ENCODE results near the gene MVB12B.
"Not testable (repeated sequence)": the region's sequence is repeated elsewhere in the genome, so short reads cannot be mapped to it uniquely, and the experiment has no call there.

The MVB12B gene

DNA sequence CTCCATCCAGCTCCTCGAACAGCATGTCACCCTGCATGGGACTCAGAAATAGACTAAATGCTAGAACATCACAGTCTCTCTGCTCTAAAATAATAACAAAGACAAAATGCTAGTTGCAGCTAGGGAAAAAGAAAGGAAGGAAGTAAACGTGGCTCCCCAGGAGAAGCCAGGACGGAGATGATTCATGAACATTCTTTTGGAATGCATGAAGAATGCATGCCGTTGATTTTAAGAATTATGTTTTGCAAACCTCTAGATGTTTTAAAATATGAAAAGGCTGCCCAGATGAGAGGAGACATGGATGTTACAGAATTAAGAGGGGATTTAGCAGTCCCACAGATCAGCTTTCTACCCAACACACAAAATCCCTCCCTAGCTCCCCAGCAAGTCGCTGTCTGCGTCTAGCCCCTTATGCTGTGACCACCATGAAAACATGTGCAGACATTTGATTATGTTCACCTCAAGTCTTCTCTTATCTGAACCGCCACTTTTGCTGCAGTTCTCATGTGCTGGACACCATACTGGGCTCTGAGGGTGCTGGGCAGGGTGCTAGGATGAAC, 147.7 kb downstream of the MVB12B start:
- DNase-seq (ENCODE audit: low read depth in 2 of 2) = no peak

DNA sequence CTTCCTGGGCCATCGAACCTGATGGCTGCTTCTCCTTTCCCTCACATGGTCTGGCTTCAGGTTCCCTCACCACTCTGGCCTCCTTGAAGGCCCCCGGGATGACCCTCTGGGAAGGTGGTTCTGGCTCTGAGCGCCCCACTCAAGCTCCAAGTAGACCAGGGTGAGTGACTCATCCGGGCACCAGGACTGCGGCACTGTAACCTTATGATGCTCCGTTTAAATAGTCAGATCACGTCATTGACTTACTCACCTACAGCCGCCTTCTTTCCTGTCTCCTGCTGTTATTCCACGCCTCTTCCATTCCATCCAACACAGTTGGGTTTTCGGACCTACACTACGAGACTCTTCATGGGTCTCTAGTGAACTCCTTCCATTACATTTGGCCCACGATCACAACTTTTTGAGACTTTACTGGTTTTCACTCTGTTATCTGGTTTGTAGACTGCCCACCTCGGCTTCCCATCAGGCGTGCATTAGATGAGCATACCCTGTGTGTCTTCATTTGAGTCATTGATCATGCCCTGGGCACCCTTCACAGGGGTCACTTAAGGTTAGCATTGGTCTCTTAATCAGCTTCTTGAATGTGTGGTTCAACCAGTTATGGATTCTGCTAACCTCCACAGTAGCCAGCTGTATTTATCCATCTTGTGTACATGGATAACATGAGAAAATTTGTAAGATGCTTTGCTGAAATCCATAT, 148.3 kb downstream of the MVB12B start:
- DNase-seq (ENCODE audit: low read depth in 2 of 2) = no peak

DNA sequence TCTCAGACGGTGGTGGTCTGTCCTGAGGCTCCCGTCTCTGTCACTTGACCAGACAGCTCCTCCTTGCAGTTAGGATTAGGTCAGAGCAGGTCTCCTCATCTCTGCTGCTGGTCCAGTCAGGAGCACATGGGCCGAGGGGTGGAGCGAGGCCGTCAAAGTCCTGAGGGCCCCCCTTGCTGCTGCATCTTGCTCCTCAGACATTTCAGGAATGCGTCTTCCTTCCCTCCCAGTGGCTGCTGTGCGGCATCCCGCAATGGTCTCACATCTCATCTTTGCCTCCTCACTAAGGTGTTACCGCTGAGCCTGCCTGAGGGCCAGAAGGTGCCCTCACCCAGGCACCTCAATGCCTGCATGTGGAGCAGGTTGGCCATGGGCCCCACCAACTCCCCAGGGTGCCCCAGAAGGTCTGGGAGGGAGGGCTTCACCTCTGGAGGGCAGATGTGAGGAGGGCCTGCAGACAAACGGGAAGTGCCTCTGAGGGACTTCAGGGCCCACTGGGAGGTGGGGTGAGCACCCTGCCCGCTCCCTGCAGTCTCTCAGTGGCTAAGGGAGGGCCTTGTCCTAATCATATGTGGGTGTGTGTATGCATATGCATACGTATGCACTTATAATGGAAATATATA, 149.4 kb downstream of the MVB12B start:
- DNase-seq (ENCODE audit: low read depth in 2 of 2) = no peak

DNA sequence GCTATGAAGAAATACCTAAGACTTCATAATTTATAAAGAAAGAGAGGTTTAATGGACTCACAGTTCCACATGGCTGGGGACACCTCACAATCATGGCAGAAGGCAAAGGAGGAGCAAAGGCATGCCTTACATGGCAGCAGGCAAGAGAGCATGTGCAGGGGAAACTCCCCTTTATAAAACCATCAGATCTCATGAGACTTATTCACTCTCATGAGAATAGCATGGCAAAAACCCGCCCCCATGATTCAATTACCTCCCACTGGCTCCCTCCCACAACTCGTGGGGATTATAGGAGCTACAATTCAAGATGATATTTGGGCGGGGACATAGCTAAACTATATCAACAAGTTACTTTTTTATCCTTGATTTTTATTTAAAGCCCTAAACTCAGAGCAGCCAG, 150.8 kb downstream of the MVB12B start:
- not testable (repeated sequence) for DNase-seq (ENCODE audit: low read depth in 2 of 2)

DNA sequence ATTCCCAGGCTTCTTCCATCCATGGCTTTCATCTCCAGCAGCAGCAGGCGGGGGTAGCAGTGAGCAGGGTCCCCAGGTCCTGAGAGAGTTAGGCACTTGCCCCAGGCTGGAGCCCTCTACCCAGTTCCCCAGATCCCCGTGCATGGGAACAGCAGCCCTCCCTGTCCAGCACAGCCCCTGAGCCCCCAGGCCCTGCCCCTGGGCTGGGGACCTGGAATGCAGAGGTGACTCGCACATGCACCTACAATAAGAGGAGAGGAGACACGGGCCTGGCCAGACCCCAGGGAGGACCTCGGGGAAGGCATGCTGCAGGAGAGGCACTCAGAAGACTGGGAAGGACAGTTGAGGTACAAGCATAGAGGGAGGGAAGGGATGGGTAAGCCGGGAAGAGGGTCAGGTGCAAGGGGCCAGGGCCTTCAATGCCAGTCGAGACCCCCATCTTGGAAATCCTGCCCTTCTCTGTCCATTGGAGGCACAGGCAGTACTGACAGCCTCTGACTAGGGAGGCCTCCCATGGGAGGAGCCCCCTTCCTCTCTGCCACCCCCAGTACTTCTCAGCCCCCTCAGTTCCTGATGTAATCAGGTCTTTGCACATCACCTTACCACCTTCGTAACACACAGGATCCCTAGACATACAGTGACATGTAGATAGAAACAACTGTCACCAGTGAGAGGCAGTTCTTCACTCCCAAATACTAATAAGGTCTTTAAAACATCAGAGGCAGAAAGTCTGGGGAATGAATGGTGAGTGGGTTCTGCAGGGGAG, 151.8 kb downstream of the MVB12B start:
- no peak for DNase-seq (ENCODE audit: low read depth in 2 of 2)

DNA sequence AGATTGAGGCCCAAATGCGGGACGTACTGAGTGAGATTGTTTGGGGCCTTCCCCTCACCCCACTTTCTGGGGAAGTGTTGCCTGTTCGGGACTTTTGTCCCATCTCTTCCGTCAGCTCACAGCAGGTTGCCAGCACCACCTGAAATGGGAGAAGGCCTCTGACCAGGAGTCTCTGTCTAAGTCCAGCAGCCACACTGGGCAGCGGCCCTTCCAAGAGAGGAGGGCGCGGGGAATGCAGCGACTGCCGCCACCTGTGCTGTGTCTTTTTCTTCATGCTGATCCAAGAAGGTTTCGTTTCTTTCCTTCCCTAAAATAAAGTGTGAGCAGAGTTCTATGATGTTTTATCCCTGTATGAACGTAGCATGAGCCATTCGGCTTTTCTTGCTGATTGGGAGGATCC, 152.9 kb downstream of the MVB12B start:
- DNase-seq (ENCODE audit: low read depth in 2 of 2) = no peak

DNA sequence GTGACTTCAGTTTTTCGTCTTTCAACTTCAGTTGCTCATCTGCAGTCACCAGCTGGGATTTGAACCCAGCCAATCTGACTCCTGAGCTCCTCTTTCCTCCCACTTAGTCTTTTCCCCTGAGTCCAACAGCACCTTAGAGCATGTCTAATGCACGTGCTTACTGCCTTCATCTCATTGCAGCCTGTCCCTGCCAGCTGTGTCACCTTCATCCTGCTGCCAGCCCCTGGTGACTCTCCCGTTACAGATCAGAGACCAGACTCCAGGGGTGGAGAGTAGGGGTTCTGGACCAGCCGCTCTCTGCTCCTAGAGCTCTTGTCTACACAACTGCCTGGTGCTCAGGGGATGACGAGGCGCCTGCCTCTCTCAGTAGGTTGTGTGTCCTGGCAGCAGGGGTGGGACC, 154.2 kb downstream of the MVB12B start:
- no peak for DNase-seq (ENCODE audit: low read depth in 2 of 2)

DNA sequence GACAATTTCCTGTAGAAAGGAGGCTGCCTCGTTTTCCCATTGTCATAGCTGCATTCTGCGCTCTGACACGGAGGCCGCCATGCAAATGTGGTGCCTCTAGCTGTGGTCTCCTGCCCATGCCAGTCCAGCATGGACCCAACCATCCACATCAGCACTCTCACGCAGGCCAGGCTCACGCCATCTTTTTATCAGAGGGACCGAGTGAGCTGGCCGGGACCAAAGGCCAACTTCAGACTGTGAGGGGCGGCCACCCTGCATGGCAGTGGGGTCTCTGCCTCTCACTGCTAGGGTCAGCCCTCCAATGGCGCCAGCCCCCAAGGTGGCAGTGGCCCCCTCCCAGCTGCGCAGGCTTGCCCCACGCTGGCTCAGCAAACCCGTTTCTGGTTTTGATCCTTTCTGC, 155.2 kb downstream of the MVB12B start:
- no peak for DNase-seq (ENCODE audit: low read depth in 2 of 2)

DNA sequence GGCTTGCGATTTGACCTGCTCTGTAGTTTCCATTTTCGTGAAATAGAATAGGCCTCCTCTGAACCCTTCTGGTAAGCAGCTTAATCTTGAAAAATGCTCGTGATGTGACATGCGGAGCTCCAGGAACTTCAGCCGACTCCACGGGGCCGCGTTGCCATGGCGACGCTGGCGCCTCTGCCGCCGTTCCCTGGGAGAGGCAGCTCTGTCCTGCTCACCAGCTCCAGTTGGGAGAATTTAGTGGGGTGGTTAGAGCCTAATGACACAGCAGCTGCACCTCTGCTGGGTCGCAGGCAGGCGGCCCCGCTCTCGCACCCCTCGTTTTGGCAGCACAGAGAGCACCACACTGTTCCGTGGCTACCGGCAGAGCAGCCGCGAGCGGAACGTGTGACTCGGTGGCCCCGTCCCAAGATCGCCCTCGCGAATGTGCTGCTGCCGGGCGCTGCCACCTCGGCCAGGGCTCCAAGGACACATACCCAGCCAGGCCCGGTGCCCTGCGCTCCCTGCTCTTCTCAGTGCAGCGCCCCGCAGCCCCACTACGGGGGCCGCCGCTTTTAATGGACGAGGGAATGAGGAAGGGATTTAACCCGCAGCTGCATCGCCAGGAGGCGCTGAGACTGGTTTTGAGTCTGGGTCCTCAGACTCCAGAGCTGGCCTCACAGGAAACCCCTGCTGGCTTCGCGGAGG, 155.9 kb downstream of the MVB12B start:
- no peak for DNase-seq (ENCODE audit: low read depth in 2 of 2)

DNA sequence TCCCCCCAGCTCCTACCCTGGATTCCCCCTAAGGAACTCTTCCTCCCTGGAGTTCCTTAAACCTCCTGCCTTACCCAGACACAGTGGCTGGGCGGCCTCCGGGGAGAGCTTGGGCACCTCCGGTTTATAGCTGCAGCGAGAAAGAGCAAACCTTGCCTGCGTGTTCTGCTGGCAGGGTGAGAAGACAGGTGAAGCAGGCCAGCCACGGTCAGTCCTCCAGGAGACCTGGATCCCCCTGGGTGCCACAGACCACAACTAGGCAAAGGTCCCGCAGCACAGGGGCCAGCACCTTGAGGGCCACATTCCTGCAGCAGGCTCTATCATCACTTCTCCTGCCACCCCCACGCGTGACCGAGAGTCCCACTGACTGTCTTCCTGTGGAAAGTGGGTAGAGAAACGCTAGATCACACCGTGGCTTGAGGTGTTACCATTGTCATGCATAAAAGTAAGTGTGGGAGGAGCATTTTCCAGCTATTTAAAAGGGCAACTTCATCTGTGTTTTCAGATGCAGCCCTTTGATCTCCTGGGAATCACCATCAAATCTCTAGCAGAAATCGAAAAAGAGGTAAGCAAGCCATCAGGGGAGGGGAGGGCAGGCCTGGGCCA, 156.9 kb downstream of the MVB12B start:
- DNase-seq (ENCODE audit: low read depth in 2 of 2) = no peak

DNA sequence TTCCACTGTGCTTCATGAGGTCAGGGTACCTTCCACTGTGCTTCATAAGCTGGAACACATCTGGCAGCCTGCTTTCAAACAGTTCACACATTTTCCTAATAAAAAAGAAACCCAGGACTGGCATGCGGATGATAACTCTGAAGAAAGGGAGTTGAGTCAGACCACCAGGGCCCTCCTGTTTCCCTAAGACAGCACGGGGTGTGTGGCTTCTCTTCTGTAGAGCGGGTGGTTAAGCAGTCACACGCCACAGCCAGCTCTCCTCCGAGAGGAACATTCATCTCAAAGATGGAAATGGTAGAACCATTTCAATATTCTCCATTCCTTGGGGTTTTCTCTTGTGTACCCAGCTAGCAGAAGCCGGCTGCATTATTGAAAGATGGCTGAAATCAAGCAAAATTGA, 159.0 kb downstream of the MVB12B start:
- no peak for DNase-seq (ENCODE audit: low read depth in 2 of 2)

DNA sequence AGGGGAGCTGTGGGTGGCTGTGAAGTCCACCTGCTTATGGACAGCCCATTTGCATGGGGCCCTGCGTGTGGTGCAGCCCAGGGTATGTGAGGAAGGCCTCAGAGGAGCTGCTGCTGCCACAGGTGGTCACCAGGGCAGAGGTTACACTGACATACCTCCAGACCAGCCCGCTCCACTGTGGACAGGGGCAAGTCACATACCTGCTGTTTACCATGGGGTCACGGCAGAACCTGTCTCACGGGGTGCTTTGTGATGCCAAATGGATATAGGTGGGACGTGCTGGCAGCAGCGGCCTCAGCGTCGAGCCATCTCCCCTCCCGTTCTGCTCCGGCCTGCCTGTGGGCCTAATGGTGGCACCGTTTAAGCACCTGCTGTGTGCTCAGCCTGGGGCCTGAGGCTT, 159.6 kb downstream of the MVB12B start:
- no peak for DNase-seq (ENCODE audit: low read depth in 2 of 2)

DNA sequence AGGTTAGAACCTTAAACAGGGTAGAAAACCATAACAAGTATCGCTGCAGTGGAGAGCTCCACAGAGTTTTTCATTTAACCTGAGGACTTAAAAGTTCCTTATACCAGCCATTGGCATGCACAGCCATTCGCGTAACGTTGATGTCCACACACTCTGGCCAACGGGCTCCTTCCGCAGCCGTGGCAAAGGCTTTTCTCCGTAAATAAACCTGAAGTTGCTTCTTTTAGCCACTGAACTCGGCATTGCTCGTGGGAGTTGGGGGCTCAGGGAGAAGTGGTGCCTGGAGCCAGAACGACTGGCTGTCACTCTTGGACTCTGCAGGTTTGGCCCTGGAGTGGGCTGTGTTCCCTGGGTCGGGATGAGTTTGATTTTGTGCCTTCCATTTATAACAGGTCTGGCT, 161.2 kb downstream of the MVB12B start:
- no peak for DNase-seq (ENCODE audit: low read depth in 2 of 2)

DNA sequence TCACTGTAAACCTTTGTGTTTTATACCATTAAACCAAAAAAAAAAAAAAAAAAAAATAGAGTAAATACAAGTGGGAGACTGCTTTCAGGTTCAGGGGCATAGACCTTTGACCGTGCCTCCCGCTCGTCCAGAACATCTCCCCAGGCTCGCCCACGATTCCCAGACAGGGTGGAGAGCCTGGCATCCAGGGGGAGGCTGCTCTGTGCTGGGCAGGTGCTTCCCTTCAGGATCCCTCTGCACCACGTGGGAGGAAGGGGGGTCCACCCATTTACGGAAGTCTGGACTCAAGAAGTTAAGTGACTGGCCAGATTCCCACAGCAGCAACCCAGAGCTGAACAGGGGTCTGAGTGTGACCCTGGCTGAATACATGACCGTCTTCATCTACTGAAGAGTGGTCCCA, 161.7 kb downstream of the MVB12B start:
- no peak for DNase-seq (ENCODE audit: low read depth in 2 of 2)

DNA sequence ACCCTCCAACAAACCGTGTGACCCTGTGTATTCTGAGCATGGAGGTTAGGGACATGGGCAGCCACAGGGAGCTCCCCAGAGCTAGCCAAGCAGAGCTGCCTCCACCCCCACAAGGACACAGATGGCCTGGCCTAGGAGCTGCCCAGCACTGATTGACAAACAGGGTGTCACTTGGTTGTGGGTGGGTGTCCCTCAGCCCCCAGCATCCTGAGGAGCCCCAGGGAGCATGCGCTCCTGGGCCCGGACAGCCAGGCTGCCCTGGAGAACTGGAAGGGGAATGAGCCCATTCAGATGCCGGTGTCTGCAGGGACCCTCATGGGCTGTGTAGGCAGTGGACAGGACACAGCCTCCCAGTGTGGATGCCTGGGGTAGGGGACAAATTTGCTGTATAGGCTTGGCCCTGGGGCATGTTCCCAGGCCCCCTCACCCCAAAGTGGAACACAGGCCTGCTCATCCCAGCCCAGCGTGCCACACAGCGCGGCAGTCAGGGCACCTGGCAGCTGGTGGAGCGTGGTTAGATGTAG, 162.3 kb downstream of the MVB12B start:
- DNase-seq (ENCODE audit: low read depth in 2 of 2) = no peak

DNA sequence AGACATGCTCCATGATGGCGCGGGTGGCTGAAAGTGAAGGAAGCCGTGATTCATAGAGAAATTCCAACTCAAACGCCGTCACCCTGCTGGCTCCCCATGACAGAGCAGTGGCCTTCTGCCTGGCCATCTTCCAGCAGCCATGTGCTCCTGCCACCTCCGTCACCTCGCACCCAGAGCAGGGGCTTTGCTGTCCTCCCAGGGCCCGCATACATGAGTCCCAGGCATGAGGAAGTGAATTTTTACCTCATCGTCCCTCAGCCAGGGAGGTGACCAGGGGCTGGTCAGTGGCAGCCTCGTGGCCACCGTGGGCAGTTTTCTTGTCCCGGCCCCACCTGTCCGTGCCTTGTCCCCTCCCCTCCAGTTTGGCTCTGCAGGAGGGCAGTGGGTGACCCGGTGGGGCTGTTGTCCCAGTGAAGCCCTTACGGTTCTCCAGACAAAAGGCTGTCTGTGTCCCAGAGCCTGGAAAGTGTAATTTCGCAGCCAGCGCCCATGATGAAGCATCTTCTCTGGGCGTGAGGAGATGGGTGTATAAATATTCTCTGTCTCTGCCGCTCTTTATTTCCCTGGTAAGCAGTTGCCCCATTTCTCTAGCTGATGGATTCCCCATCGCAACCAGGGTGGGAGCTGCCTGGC, 163.1 kb downstream of the MVB12B start:
- DNase-seq (ENCODE audit: low read depth in 2 of 2) = no peak

DNA sequence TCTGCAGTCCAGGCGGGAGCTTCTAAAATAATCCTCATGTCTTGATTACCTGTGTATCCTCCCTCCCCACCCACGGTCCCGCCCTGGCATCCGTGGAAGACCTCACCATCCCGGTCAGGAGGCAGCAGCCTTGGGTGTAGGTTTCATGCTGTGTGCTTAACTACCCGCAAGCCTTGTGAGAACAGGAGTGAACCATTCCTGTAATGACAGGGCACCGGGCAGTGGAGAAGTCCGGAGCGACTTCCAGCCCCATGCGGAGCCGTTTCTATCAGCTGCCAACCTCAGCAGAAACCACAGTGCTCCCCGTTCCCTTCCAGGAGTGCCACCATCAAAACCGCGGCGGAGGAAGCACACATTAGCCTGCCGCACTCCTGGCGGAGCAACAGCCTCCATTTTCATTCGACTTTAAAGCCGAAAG, 163.6 kb downstream of the MVB12B start:
- DNase-seq (ENCODE audit: low read depth in 2 of 2) = no peak

DNA sequence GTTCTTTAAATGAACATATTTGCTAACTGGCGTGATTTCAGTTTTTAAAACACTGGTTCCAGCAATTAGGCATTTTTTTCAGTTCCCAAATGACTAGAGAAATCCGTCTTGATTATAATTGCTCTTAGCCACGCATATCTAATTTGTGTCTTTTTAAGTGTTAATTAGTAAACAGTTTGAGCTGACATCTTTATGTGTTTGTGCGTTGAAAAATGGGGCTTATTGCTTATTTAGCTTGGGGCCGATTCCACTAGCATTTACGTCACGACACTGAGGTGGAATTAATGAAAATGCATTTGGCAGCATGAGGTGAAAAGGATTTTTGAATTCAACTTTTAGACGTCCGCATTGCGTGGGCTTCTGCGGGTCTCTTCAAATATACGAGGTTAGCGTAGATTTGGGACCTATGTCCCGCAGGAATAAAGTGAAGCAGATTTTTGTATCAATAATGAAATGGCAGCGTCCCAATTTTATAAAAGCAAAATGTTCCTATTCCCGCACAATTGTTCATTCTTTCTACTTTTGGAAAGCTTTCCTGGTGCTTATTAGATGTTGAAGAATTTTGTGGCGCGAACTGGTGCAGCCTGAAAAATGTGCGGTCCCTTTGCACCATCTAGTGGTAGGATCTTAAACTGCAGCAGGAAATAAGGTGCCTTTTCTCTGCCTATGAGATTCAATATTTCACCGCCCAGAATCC, 164.4 kb downstream of the MVB12B start:
- DNase-seq (ENCODE audit: low read depth in 2 of 2) = peak; percentile 20 to 29

DNA sequence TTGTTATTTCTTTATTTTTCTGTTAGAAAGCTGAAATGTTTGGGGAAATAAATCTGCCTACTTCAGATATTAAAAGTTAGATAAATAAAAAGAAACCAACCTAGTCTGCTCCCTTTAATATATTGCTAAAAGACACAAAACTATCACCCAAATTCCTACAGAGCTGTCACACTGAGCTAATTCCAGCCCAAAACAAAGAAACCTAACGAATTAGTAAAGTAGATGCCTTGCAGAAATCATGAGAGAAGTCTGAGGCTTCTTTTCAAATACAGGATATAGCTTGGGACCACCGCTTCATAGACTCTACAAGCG, 164.9 kb downstream of the MVB12B start:
- no peak for DNase-seq (ENCODE audit: low read depth in 2 of 2)

DNA sequence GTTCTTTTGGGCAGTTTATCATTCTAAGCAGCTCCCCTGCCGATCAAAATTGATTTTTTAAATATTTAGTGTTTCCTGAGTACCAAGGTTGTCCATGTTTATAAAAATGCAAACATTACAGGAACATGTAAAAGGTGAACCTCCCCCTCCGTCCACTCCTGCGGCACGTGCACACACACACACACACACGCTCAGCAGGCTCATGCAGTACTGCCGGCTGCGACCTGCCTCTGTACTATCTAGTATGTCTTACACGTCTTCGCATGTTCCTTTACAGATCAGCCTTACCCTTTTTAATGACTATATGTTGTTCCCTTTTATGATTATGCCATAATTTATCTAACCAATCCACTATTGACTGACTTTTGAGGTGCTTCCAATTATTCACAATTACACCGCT, 165.3 kb downstream of the MVB12B start:
- no peak for DNase-seq (ENCODE audit: low read depth in 2 of 2)

DNA sequence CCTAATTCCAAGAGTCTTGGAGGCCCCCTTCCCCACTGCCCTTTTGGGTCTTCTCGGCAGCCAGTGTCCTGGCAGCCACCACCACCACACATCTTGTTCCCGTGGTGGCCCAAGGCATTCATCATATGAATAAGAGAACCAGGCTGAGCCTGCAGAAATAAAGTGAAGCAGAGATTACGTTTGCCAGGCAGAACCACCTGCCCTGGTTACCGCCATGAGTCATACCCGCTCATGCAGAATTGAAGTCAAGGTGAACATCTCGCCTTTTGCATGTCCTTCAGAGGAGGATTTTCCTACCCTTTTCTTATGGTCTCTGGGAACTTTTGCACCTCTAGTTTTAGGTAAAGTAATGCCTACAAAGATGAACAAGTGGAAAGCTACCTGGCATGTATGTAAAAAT, 167.6 kb downstream of the MVB12B start:
- no peak for DNase-seq (ENCODE audit: low read depth in 2 of 2)
